ENCODE results near the gene GOLGA3.

DNA sequence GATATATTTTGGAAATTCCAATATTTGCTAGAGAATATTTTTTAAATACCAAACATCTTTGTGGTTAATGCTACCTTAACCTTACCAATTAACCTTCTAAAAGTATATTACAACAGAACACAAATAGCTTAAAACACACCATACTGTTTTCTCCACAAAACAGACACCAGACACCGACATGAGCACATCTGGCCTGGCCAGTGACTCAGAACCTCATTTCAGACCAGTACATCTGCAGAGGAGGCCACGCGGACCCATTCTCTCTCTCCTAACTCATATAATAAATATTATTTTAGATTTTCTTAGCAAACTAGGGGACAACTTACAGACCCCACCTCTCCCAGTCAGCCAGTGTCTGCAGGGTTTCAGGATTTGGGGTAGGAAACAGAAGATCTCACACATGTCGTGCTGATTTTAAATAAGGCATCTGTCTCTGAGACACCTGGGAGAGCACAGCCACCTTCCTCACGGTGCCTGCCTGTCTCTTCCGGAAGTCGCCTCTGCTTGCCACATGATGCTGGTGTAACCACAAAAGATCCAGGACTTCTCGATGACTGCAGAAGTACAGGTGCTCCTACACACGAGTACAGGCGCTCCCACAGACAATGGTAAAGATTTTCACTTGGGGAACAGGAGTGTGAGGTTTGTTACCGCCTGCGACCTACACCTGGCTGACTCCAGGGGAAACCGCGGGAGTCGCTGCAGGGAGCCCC is 57.4 kb downstream of the GOLGA3 start:
- TF ChIP-seq, protein P1, sequence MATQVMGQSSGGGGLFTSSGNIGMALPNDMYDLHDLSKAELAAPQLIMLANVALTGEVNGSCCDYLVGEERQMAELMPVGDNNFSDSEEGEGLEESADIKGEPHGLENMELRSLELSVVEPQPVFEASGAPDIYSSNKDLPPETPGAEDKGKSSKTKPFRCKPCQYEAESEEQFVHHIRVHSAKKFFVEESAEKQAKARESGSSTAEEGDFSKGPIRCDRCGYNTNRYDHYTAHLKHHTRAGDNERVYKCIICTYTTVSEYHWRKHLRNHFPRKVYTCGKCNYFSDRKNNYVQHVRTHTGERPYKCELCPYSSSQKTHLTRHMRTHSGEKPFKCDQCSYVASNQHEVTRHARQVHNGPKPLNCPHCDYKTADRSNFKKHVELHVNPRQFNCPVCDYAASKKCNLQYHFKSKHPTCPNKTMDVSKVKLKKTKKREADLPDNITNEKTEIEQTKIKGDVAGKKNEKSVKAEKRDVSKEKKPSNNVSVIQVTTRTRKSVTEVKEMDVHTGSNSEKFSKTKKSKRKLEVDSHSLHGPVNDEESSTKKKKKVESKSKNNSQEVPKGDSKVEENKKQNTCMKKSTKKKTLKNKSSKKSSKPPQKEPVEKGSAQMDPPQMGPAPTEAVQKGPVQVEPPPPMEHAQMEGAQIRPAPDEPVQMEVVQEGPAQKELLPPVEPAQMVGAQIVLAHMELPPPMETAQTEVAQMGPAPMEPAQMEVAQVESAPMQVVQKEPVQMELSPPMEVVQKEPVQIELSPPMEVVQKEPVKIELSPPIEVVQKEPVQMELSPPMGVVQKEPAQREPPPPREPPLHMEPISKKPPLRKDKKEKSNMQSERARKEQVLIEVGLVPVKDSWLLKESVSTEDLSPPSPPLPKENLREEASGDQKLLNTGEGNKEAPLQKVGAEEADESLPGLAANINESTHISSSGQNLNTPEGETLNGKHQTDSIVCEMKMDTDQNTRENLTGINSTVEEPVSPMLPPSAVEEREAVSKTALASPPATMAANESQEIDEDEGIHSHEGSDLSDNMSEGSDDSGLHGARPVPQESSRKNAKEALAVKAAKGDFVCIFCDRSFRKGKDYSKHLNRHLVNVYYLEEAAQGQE (IDR thresholded peaks at IDR 0.05; ENCODE audit: insufficient read depth in 1 of 2, low read depth in 2 of 2, low read length in 2 of 2), result no peak
- no peak for TF ChIP-seq POLR2AphosphoS5 (IDR thresholded peaks at IDR 0.05; ENCODE audit: low read depth, low read length)
- TF ChIP-seq SIN3A (IDR thresholded peaks at IDR 0.05; ENCODE audit: borderline replicate concordance, insufficient read depth, low read length), result no peak
- no peak for TF ChIP-seq TAF1 (IDR thresholded peaks at IDR 0.05; ENCODE audit: borderline replicate concordance, insufficient read depth, low read length)

All from PFSK-1 (cell line).